Gastroesophageal sphincter (tissue), 3 donors: ENCODE results near the gene PRXL2B.

ENCODE experiments used
- CTCF ChIP-seq, 4 experiments: fragments of 200-600 bp in 2 of 4; fragments of 450-650 bp in 2 of 4; sonication (generic) in 1 of 4; IDR thresholded peaks; one replicate each; pipeline ENCODE4 v1.5.1; 2017 to 2019; ENCODE audit warnings: antibody characterized with exemption in 4 of 4, mild to moderate bottlenecking in 2 of 4, moderate library complexity in 2 of 4
- POLR2A ChIP-seq, 2 donors: fragments of 450-650 bp; IDR thresholded peaks; one replicate each; pipeline ENCODE4 v1.6.1; 2017; ENCODE audit warnings: antibody characterized with exemption in 2 of 2, mild to moderate bottlenecking in 2 of 2, moderate library complexity in 1 of 2
- POLR2AphosphoS5 ChIP-seq: sonication (generic); formaldehyde crosslinking; IDR thresholded peaks from one replicate; pipeline ENCODE4 v1.6.1; 2017; ENCODE audit warnings: antibody characterized with exemption

DNA sequence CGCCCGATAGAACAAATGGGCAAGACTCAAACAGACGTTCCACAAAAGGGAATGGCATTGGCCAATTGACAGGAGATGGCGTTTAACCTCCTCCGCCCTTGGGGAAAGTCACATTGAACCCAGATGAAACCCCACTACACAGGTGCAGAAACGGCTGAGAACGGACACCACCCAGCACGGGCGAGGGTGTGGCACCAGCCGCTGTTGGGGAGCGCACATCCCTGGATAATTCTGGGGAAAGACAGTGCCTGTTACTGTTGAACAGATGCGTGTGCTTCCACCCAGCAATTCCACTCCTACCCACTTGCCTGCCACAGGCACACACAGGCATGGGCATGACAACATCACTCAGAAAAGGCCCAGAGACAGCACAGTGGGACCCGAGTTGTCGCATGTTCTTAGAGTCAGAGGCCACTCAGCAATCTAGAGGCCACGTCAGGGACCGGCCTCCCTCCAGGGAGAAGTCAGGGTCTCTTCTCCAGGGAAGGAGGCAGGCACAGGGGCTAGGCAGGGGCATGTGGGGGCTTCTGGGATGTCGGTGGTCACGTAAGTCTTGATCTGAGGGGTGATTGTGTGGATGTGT lies 15.2 kb downstream of the PRXL2B start:
- TF ChIP-seq CTCF (IDR thresholded peaks at IDR 0.05) = no peak
- no peak for TF ChIP-seq POLR2AphosphoS5
- TF ChIP-seq POLR2A (IDR thresholded peaks at IDR 0.05) = no peak
